ENCODE results near the gene CNST. TPM values are rescaled to one million over a fixed set of nuclear protein-coding genes. Genes with fewer than 3 reads are reported as not detected.

CNST gene
- total RNA-seq, 1 donor from 2014 or later = 35.2 TPM

DNA sequence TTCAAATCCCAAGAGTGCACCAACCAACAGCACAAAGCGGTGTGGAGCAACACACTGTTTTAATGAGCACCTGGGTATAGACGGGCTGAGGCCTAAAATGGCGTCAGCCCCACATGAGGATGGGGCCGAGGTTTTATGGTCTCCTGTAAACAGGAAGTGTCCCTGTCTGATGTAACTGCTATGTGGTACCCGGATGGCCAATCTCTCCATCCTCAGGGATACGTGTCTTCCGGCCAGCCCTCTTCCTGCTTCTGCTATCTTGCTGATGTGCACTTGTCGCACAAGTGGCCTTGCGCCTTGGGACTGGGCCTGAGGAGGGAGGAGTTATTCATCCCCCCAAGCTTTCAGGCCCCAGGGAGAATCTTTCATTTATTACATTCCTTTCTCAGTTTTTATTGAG lies 73.5 kb downstream of the CNST start:
- no peaks in the 10 kb centered on the region for H3K27me3 Mint-ChIP-seq
- H3K4me3 Mint-ChIP-seq = no peak overlapping the region
- H3K4me1 Mint-ChIP-seq = peaks cover 2% of the 10 kb centered on the region
- H3K27ac Mint-ChIP-seq = peak overlapping the region; percentile 56
- DNase-seq = no peak
- no peak for TF ChIP-seq CTCF (IDR thresholded peaks at IDR 0.05)
- ChIA-PET POLR2A (no interaction called here), CTCF (no interaction called here)
- no peaks in the 10 kb centered on the region for H3K9me3 Mint-ChIP-seq
- no peak for ATAC-seq (ENCODE audit: low read depth)
- intact Hi-C loops (cut with micrococcal nuclease) = no loop called here
- H3K36me3 Mint-ChIP-seq (ENCODE audit: low read depth) = peaks cover 48% of the 10 kb centered on the region

- intact Hi-C loops (cut with micrococcal nuclease) = no loop called here
- H3K27ac Mint-ChIP-seq = no peak overlapping the region
- peaks cover 47% of the 10 kb centered on the region for H3K36me3 Mint-ChIP-seq (ENCODE audit: low read depth)
- H3K9me3 Mint-ChIP-seq = no peaks in the 10 kb centered on the region
- ChIA-PET POLR2A (no interaction called here), CTCF (no interaction called here)
- ATAC-seq (ENCODE audit: low read depth) (no peak), DNase-seq (no peak)
- no peaks in the 10 kb centered on the region for H3K27me3 Mint-ChIP-seq
- no peak overlapping the region for H3K4me3 Mint-ChIP-seq
- peaks cover 5% of the 10 kb centered on the region for H3K4me1 Mint-ChIP-seq
- TF ChIP-seq CTCF (IDR thresholded peaks at IDR 0.05) = no peak
Measured at GRCh38 chr1:246640747-246641146, 74.5 kb downstream of the CNST start.

DNA sequence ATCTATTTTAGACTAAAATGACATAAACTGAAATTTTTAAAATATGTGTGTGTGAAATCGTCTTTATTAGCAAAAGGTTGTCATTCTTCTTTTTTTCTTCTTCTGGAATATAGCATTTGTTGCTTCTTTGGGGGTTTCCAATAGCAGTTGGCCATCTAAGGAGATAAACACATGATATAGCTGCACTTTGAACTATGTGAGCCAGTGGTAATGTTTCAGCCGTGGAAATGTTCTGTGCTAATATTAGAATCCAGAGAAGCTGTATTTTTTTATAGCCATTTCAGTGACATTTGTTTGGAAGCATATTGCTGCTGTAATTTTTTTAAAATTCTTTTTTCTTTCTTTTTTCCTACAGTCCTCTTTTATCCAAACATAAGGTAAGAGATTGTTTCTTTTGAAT lies 75.1 kb downstream of the CNST start:
- H3K9me3 Mint-ChIP-seq = no peaks in the 10 kb centered on the region
- intact Hi-C loops (cut with micrococcal nuclease) = no loop called here
- peaks cover 43% of the 10 kb centered on the region for H3K36me3 Mint-ChIP-seq (ENCODE audit: low read depth)
- H3K4me1 Mint-ChIP-seq = peaks cover 5% of the 10 kb centered on the region
- no peak overlapping the region for H3K4me3 Mint-ChIP-seq
- ChIA-PET CTCF (no interaction called here), POLR2A (no interaction called here)
- no peak for TF ChIP-seq CTCF (IDR thresholded peaks at IDR 0.05)
- no peaks in the 10 kb centered on the region for H3K27me3 Mint-ChIP-seq
- no peak overlapping the region for H3K27ac Mint-ChIP-seq
- ATAC-seq (ENCODE audit: low read depth) (no peak), DNase-seq (no peak)

DNA sequence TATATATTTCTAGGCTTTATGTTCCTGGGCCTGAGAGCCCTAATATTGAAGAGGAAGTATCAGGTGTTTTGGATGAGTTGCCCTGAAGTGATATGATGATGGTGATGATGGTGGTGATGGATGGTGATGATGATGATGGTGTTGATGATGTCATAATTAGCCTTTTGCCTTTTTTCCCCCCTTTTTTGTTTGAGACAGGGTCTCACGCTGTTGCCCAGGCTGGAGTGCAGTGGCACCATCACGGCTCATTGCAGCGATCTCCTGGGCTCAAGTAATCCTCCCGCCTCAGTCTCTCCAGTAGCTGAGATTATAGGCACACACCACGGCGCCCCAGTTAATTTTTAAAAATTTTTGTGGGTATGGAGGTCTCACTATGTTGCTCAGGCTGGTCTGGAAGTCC lies 76.5 kb downstream of the CNST start:
- ChIA-PET CTCF (no interaction called here), POLR2A (interaction anchor here (0.6 kb wide), 2 partner anchors 22 to 185 kb away, joined by 3 to 9 read pairs; no protein-coding TSS in a partner anchor)
- Mint-ChIP-seq H3K27ac (no peak overlapping the region), H3K36me3 (ENCODE audit: low read depth) (peaks cover 54% of the 10 kb centered on the region), H3K9me3 (no peaks in the 10 kb centered on the region), H3K27me3 (no peaks in the 10 kb centered on the region), H3K4me3 (no peak overlapping the region), H3K4me1 (peaks cover 5% of the 10 kb centered on the region)
- intact Hi-C loops (cut with micrococcal nuclease) = no loop called here
- DNase-seq = no peak
- ATAC-seq (ENCODE audit: low read depth) = no peak
- TF ChIP-seq CTCF (IDR thresholded peaks at IDR 0.05) = no peak

GRCh38 chr1:246647113-246647512 lies 80.9 kb downstream of the CNST start:
- peaks cover 65% of the 10 kb centered on the region for H3K36me3 Mint-ChIP-seq (ENCODE audit: low read depth)
- CTCF ChIA-PET = no interaction called here
- H3K27me3 Mint-ChIP-seq = no peaks in the 10 kb centered on the region

More at GRCh38 chr1:246647113-246647512, 80.9 kb downstream of the CNST start:
- Mint-ChIP-seq H3K4me1 (peaks cover 19% of the 10 kb centered on the region), H3K9me3 (no peaks in the 10 kb centered on the region), H3K4me3 (no peak overlapping the region), H3K27ac (no peak overlapping the region)
- POLR2A ChIA-PET = no interaction called here
- ATAC-seq (ENCODE audit: low read depth) (no peak), DNase-seq (no peak)
- no peak for TF ChIP-seq CTCF (IDR thresholded peaks at IDR 0.05)
- intact Hi-C loops (cut with micrococcal nuclease) = no loop called here
